Activated T-helper 1 cell treated with Interleukin-2 at 50 U/mL for 16 hours (primary cell): Measurements from ENCODE around the gene RRAGD.

Experiments used
- DNase-seq: peaks from one replicate; pipeline ENCODE4 v3.0.0-alpha.2; 2020; ENCODE audit warnings: low read depth

RRAGD gene

GRCh38 chr6:89412071-89413005, at the start of gene RRAGD:
Gene RRAGD (minus strand): TSS chr6:89412273. CDS start chr6:89411993, 280 bp downstream.
- DNase-seq, result peak; percentile 40

- no peak for DNase-seq
These were observed 48.6 kb upstream of the RRAGD start for GRCh38 chr6:89460713-89461112.

GRCh38 chr6:89459501-89459900, 47.4 kb upstream of the RRAGD start:
- DNase-seq, result no peak

- no peak for DNase-seq
These were observed 46.6 kb upstream of the RRAGD start for GRCh38 chr6:89458704-89459103.

- no peak for DNase-seq
These were observed 42.2 kb upstream of the RRAGD start for GRCh38 chr6:89454300-89454699.

- DNase-seq, result no peak
These were observed 40.2 kb upstream of the RRAGD start for GRCh38 chr6:89452281-89452680.

GRCh38 chr6:89449193-89449592, 37.1 kb upstream of the RRAGD start:
- no peak for DNase-seq

GRCh38 chr6:89443658-89444057, 31.6 kb upstream of the RRAGD start:
- no peak for DNase-seq

- DNase-seq, result no peak
These were observed 28.1 kb upstream of the RRAGD start for GRCh38 chr6:89440200-89440599.

- no peak for DNase-seq
These were observed 26.9 kb upstream of the RRAGD start for GRCh38 chr6:89439014-89439413.

- no peak for DNase-seq
These were observed 26.2 kb upstream of the RRAGD start for GRCh38 chr6:89438248-89438647.

- DNase-seq, result no peak
These were observed 24.2 kb upstream of the RRAGD start for GRCh38 chr6:89436226-89436625.

- no peak for DNase-seq
These were observed 22.9 kb upstream of the RRAGD start for GRCh38 chr6:89434954-89435353.

GRCh38 chr6:89434150-89434499, 22.1 kb upstream of the RRAGD start:
- no peak for DNase-seq

- DNase-seq, result peak; percentile 3
These were observed 21.4 kb upstream of the RRAGD start for GRCh38 chr6:89433252-89434149.

GRCh38 chr6:89432875-89433251, 20.8 kb upstream of the RRAGD start, which contains the start of gene ANKRD6:
Gene ANKRD6 (plus strand): TSS chr6:89433152. CDS start chr6:89566977, 133,825 bp downstream.
- DNase-seq, result peak; percentile 75

- no peak for DNase-seq
These were observed 18.3 kb upstream of the RRAGD start for GRCh38 chr6:89430201-89430962.

GRCh38 chr6:89416796-89417195, 4.7 kb upstream of the RRAGD start:
- no peak for DNase-seq

GRCh38 chr6:89415185-89415584, 3.1 kb upstream of the RRAGD start:
- no peak for DNase-seq

GRCh38 chr6:89414215-89414614, 2.1 kb upstream of the RRAGD start:
- DNase-seq, result no peak

GRCh38 chr6:89413006-89413400, 930 bp upstream of the RRAGD start:
- DNase-seq, result no peak
